Mucosa of rectum (tissue), 2 donors: Measurements from ENCODE around the gene STAT4.

Experiments
- H3K27ac ChIP-seq, 2 donors: one replicate each; pipeline ENCODE4 v1.7.0; 2013; ENCODE audit warnings: inconsistent platforms in 2 of 2, low read depth in 2 of 2, low read length in 2 of 2
- H3K27me3 ChIP-seq, 2 donors: one replicate each; pipeline ENCODE4 v1.7.0; 2013; ENCODE audit warnings: low read length in 2 of 2; ENCODE audit not compliant: control insufficient read depth in 2 of 2, insufficient read depth in 2 of 2
- H3K36me3 ChIP-seq, 2 donors: one replicate each; pipeline ENCODE4 v1.7.0; 2013; ENCODE audit warnings: low read length in 2 of 2; ENCODE audit not compliant: control insufficient read depth in 2 of 2, insufficient read depth in 2 of 2
- H3K4me1 ChIP-seq, 2 donors: one replicate each; pipeline ENCODE4 v1.7.0; 2013; ENCODE audit warnings: low read length in 2 of 2, mild to moderate bottlenecking in 1 of 2; ENCODE audit not compliant: control insufficient read depth in 2 of 2, insufficient read depth in 2 of 2
- H3K4me3 ChIP-seq, 2 donors: one replicate each; pipeline ENCODE4 v1.7.0; 2013; ENCODE audit warnings: low read length in 2 of 2
- H3K9ac ChIP-seq, 2 donors: one replicate each; pipeline ENCODE4 v1.7.0; 2013; ENCODE audit warnings: low read length in 2 of 2, low read depth in 1 of 2, mild to moderate bottlenecking in 1 of 2
- H3K9me3 ChIP-seq, 2 donors: one replicate each; pipeline ENCODE4 v1.7.0; 2013; ENCODE audit warnings: low read length in 2 of 2; ENCODE audit not compliant: control insufficient read depth in 2 of 2
- donor health status: healthy.
- donor health status: Normal muscosa, but diverticular disease.

STAT4 gene

GRCh38 chr2:191103774-191104173 lies 47.0 kb downstream of the STAT4 start:
- Histone ChIP-seq H3K4me3 (no peak overlapping the region), H3K9me3 (no peaks in the 10 kb centered on the region), H3K4me1 (no peaks in the 10 kb centered on the region), H3K9ac (no peak overlapping the region), H3K36me3 (no peaks in the 10 kb centered on the region), H3K27ac (no peak overlapping the region), H3K27me3 (no peaks in the 10 kb centered on the region)

- no peak overlapping the region for H3K9ac ChIP-seq
- H3K27me3 ChIP-seq = no peaks in the 10 kb centered on the region
- no peaks in the 10 kb centered on the region for H3K9me3 ChIP-seq
- H3K27ac ChIP-seq = no peak overlapping the region
- no peaks in the 10 kb centered on the region for H3K36me3 ChIP-seq
- no peak overlapping the region for H3K4me3 ChIP-seq
- H3K4me1 ChIP-seq = no peaks in the 10 kb centered on the region
Measured at GRCh38 chr2:191100216-191100615, 50.6 kb downstream of the STAT4 start.

GRCh38 chr2:191087311-191087710 lies 63.5 kb downstream of the STAT4 start:
- Histone ChIP-seq H3K9me3 (no peaks in the 10 kb centered on the region), H3K36me3 (no peaks in the 10 kb centered on the region), H3K27me3 (no peaks in the 10 kb centered on the region), H3K27ac (no peak overlapping the region), H3K4me3 (no peak overlapping the region), H3K9ac (no peak overlapping the region), H3K4me1 (no peaks in the 10 kb centered on the region)

GRCh38 chr2:191086706-191087105 lies 64.1 kb downstream of the STAT4 start:
- Histone ChIP-seq H3K36me3 (no peaks in the 10 kb centered on the region), H3K4me3 (no peak overlapping the region), H3K4me1 (no peaks in the 10 kb centered on the region), H3K27ac (no peak overlapping the region), H3K9ac (no peak overlapping the region), H3K27me3 (no peaks in the 10 kb centered on the region), H3K9me3 (no peaks in the 10 kb centered on the region)

GRCh38 chr2:191083540-191083939 lies 67.3 kb downstream of the STAT4 start:
- no peak overlapping the region for H3K27ac ChIP-seq
- no peaks in the 10 kb centered on the region for H3K27me3 ChIP-seq
- H3K9me3 ChIP-seq = no peaks in the 10 kb centered on the region
- H3K36me3 ChIP-seq = no peaks in the 10 kb centered on the region
- H3K9ac ChIP-seq = no peak overlapping the region
- H3K4me1 ChIP-seq = no peaks in the 10 kb centered on the region
- H3K4me3 ChIP-seq = no peak overlapping the region

GRCh38 chr2:191082321-191082720 lies 68.5 kb downstream of the STAT4 start:
- Histone ChIP-seq H3K27ac (no peak overlapping the region), H3K4me3 (no peak overlapping the region), H3K4me1 (no peaks in the 10 kb centered on the region), H3K27me3 (no peaks in the 10 kb centered on the region), H3K9ac (no peak overlapping the region), H3K36me3 (no peaks in the 10 kb centered on the region), H3K9me3 (no peaks in the 10 kb centered on the region)

- Histone ChIP-seq H3K4me3 (no peak overlapping the region), H3K27me3 (no peaks in the 10 kb centered on the region), H3K27ac (no peak overlapping the region), H3K4me1 (no peaks in the 10 kb centered on the region), H3K36me3 (no peaks in the 10 kb centered on the region), H3K9me3 (no peaks in the 10 kb centered on the region), H3K9ac (no peak overlapping the region)
Measured at GRCh38 chr2:191081411-191082155, 69.2 kb downstream of the STAT4 start.

GRCh38 chr2:191078165-191078867 lies 72.5 kb downstream of the STAT4 start:
- no peak overlapping the region for H3K4me3 ChIP-seq
- H3K9me3 ChIP-seq = no peaks in the 10 kb centered on the region
- no peaks in the 10 kb centered on the region for H3K27me3 ChIP-seq
- H3K36me3 ChIP-seq = no peaks in the 10 kb centered on the region
- no peak overlapping the region for H3K9ac ChIP-seq
- no peaks in the 10 kb centered on the region for H3K4me1 ChIP-seq
- H3K27ac ChIP-seq = no peak overlapping the region

GRCh38 chr2:191070276-191070675 lies 80.5 kb downstream of the STAT4 start:
- Histone ChIP-seq H3K9ac (no peak overlapping the region), H3K27ac (no peak overlapping the region), H3K9me3 (no peaks in the 10 kb centered on the region), H3K4me3 (no peak overlapping the region), H3K36me3 (no peaks in the 10 kb centered on the region), H3K27me3 (no peaks in the 10 kb centered on the region), H3K4me1 (no peaks in the 10 kb centered on the region)

- Histone ChIP-seq H3K4me3 (no peak overlapping the region), H3K27ac (no peak overlapping the region), H3K9ac (no peak overlapping the region), H3K9me3 (no peaks in the 10 kb centered on the region), H3K4me1 (no peaks in the 10 kb centered on the region), H3K36me3 (no peaks in the 10 kb centered on the region), H3K27me3 (no peaks in the 10 kb centered on the region)
Measured at GRCh38 chr2:191069606-191070005, 81.2 kb downstream of the STAT4 start.
